Measurements from ENCODE around the gene KRT4. TPM values are rescaled to one million over a fixed set of nuclear protein-coding genes. Genes with fewer than 3 reads are reported as not detected.

Gene KRT4
- total RNA-seq, 1 donor from 2014 or later, result not detected

DNA sequence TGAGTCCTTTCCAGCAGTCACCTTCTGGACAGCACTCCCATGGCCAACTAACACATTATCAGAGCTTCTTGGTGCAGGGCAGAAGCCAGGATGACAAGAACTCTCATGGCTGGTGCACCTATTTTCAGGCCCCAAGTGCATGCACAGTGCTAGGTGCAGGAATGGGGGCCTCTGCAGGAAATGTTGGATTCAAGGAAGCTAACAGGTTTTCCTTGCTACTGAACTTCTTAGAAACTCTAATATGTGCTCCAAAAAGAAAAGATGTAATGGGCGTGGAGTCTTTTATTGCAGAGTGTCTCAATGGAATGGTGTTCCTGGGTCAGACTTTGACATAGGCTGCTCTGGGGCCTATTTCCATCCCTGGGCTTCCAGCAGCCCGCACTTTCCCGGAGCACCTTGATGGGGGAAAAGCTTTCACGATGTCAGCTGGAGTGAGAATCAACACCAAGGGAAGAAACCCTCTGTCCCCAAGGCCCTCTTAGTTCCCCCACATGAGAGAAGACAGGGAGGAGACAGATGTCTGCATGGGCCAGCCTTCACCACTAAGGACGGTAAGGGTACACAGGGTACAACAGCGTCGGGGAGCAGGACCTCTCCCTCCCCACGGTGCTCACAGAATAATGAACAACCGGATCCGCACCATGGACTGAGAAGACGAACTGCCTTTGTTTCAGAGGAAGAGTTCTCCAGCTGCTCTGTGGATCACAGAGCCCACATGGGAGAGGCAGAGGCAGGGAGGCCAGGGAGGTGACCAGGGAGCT, 24.9 kb downstream of the KRT4 start:
- Histone ChIP-seq H3K4me3 (no peak overlapping the region), H3K36me3 (no peaks in the 10 kb centered on the region), H3K27me3 (no peaks in the 10 kb centered on the region), H3K27ac (no peak overlapping the region), H3K4me1 (no peaks in the 10 kb centered on the region), H3K9me3 (no peaks in the 10 kb centered on the region)
- TF ChIP-seq, protein P1, sequence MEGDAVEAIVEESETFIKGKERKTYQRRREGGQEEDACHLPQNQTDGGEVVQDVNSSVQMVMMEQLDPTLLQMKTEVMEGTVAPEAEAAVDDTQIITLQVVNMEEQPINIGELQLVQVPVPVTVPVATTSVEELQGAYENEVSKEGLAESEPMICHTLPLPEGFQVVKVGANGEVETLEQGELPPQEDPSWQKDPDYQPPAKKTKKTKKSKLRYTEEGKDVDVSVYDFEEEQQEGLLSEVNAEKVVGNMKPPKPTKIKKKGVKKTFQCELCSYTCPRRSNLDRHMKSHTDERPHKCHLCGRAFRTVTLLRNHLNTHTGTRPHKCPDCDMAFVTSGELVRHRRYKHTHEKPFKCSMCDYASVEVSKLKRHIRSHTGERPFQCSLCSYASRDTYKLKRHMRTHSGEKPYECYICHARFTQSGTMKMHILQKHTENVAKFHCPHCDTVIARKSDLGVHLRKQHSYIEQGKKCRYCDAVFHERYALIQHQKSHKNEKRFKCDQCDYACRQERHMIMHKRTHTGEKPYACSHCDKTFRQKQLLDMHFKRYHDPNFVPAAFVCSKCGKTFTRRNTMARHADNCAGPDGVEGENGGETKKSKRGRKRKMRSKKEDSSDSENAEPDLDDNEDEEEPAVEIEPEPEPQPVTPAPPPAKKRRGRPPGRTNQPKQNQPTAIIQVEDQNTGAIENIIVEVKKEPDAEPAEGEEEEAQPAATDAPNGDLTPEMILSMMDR (IDR thresholded peaks at IDR 0.05), result no peak
- DNase-seq (ENCODE audit: low spot score in 2 of 2), result no peak
- intact Hi-C loops (cut with DNase I), result no loop called here

GRCh38 chr12:52788192-52788875, 25.6 kb downstream of the KRT4 start:
- Histone ChIP-seq H3K27me3 (no peaks in the 10 kb centered on the region), H3K4me3 (no peak overlapping the region), H3K9me3 (no peaks in the 10 kb centered on the region), H3K4me1 (no peaks in the 10 kb centered on the region), H3K27ac (no peak overlapping the region), H3K36me3 (no peaks in the 10 kb centered on the region)
- DNase-seq (ENCODE audit: low spot score in 2 of 2), result no peak
- intact Hi-C loops (cut with DNase I), result no loop called here
- TF ChIP-seq, protein P1 (IDR thresholded peaks at IDR 0.05), result no peak

DNA sequence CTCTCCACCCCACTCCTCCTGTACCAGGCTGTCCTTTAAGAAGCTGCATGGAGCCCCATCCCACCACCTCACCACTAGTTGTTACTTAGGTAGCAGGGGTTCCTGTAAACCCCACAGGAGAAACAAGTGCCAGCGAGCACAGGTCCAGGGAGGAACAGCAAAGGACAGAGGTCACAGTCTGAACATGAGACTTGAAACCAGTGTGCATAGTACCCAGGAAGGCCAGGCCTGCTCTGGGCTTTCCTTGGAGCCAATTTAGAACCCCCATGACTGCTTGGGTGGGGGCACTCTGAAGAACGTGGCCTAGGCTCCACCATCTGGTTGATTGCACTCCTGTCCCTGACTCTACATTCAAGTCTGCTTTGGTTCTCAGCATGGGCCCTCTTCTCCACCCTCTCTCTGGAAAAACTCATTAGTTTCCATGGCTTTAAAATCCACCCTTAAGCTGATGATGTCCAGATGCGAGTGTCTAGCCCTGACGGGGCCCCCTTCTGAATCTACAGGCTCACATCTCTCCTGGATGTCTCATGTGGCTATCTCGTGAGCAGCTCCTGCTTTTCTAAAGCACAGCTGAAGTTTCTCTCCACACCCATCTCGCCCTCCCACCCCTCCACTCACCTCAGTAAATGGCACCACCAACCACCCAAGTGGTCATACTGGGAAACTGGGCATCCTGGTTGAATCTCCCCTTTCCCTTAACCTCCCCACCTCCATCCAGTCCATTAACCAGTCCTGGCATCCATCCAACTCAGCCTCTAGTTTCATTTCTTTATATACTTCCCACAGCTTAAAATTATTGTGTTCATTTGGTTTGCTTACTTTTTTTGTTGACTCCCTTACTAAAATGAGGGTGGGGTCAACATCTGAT, 26.4 kb downstream of the KRT4 start:
- TF ChIP-seq, protein P1 (IDR thresholded peaks at IDR 0.05), result no peak
- H3K9me3 ChIP-seq, result no peaks in the 10 kb centered on the region
- no peaks in the 10 kb centered on the region for H3K27me3 ChIP-seq
- no peaks in the 10 kb centered on the region for H3K36me3 ChIP-seq
- DNase-seq (ENCODE audit: low spot score in 2 of 2), result no peak
- H3K4me3 ChIP-seq, result no peak overlapping the region
- intact Hi-C loops (cut with DNase I), result no loop called here
- H3K27ac ChIP-seq, result no peak overlapping the region
- H3K4me1 ChIP-seq, result no peaks in the 10 kb centered on the region

GRCh38 chr12:52784909-52785308, 29.0 kb downstream of the KRT4 start:
- intact Hi-C loops (cut with DNase I), result no loop called here
- H3K4me3 ChIP-seq, result no peak overlapping the region
- TF ChIP-seq, protein P1 (IDR thresholded peaks at IDR 0.05), result no peak
- no peaks in the 10 kb centered on the region for H3K9me3 ChIP-seq
- H3K27me3 ChIP-seq, result no peaks in the 10 kb centered on the region
- H3K36me3 ChIP-seq, result no peaks in the 10 kb centered on the region
- H3K4me1 ChIP-seq, result no peaks in the 10 kb centered on the region
- H3K27ac ChIP-seq, result no peak overlapping the region
- DNase-seq (ENCODE audit: low spot score in 2 of 2), result no peak

DNA sequence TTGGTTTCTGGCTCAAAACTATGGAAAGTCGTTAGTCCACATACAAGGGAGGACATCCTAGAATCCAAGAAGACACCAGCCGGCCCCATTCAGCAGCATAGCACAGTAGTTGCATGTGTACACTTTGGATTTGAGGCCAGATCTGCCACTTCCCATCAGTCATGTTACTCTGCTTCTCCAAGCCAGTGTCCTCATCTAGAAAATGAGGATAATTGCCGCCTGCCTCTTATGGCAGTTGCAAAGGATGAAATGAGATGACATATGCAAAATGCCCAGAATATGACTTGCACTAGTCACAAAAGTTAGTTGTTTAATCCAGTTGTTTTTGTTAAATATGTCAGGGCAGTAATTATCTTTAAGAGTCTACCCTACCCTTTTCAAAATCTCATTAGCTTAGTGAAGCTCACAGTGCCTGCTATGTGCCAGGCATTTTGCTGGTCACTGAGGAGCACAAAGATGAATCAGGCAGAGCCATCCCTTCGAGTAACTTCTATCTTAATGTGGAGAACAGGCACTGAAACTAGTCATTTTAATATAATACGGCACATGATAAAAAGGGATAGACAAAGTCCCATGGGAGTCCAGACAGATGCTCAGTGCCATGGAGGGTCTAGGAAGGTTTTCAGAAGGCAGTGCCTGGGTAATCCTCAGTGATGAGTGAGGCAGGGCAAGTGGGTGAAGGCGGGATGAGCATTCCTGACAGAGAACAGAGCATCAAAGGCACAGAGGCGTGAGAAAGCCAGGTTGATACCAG, 30.2 kb downstream of the KRT4 start:
- Histone ChIP-seq H3K4me3 (no peak overlapping the region), H3K27ac (no peak overlapping the region), H3K4me1 (no peaks in the 10 kb centered on the region), H3K36me3 (no peaks in the 10 kb centered on the region), H3K27me3 (no peaks in the 10 kb centered on the region), H3K9me3 (no peaks in the 10 kb centered on the region)
- no peak for DNase-seq (ENCODE audit: low spot score in 2 of 2)
- TF ChIP-seq, protein P1 (IDR thresholded peaks at IDR 0.05), result no peak
- intact Hi-C loops (cut with DNase I), result no loop called here
